ENCODE measurements around the gene PTGES2. TPM values are rescaled to one million over a fixed set of nuclear protein-coding genes. Genes with fewer than 3 reads are reported as not detected.

The PTGES2 gene
- total RNA-seq, 4 donors from 2014 or later, result 54.2 to 118 (median 83.0) TPM

GRCh38 chr9:128160603-128160987 lies 33.1 kb upstream of the PTGES2 start:
- 0% methylated on average over 11 of the region's 23 CpGs; no CpG with 5 or more reads in 1 of the 2 donors for WGBS, 2 donors
- Histone ChIP-seq H3K4me3 (peak overlapping the region; percentile 59 to 89 (median 68)), H3K9me3 (no peaks in the 10 kb centered on the region), H3K27me3 (no peaks in the 10 kb centered on the region), H3K27ac (peak overlapping the region; percentile 81 to 90 (median 88)), H3K4me1 (peaks cover 11 to 41% (median 15%) of the 10 kb centered on the region in 3 donors), H3K36me3 (peaks cover 5 to 37% (median 15%) of the 10 kb centered on the region in 3 donors)
- no peak for DNase-seq
- TF ChIP-seq, protein P1, sequence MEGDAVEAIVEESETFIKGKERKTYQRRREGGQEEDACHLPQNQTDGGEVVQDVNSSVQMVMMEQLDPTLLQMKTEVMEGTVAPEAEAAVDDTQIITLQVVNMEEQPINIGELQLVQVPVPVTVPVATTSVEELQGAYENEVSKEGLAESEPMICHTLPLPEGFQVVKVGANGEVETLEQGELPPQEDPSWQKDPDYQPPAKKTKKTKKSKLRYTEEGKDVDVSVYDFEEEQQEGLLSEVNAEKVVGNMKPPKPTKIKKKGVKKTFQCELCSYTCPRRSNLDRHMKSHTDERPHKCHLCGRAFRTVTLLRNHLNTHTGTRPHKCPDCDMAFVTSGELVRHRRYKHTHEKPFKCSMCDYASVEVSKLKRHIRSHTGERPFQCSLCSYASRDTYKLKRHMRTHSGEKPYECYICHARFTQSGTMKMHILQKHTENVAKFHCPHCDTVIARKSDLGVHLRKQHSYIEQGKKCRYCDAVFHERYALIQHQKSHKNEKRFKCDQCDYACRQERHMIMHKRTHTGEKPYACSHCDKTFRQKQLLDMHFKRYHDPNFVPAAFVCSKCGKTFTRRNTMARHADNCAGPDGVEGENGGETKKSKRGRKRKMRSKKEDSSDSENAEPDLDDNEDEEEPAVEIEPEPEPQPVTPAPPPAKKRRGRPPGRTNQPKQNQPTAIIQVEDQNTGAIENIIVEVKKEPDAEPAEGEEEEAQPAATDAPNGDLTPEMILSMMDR (IDR thresholded peaks at IDR 0.05), result no peak
- no peak for TF ChIP-seq POLR2A (IDR thresholded peaks at IDR 0.05)
- intact Hi-C loops (cut with DNase I), result no loop called here

DNA sequence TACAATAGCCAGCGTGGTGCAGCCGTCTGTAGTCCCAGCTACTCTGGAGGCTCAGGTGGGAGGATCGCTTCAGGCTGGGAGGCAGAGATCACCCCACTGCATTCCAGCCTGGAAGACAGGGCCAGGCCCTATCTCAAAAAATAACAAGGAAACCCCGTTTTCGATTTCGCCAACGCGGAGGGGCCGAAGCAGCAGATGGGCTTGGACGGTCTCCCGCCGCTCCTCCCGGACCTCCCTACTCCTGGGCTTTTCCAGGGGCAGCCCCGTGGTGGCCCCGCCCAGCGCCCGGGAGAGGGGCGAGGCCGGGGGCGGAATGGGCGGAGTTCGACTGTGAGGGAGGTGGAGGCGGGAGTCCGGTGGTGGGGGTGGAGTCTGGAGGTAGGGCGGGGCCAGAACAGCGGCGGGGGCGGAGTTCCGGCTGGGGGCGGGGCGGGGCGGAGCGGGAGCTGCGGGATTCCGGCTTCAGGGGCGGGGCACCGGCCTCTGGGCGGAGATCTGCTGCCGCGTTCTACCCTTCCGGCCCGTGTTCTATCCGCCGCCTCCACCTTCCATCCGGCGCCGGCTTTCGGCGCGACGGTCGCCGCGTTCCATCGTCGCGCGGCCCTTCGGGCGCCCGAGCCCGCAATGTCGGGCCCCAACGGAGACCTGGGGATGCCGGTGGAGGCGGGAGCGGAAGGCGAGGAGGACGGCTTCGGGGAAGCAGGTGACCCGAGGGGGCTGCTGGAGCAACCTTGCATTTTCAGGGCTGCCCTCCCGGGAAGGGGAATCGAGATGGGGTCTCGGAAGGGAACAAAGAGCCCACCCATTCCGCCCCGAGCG lies 32.5 kb upstream of the PTGES2 start, which contains the start of gene BBLN:
Gene BBLN, plus strand, starts transcription at position 482 of the 819 bp plus-strand sequence. Its CDS starts 143 bp downstream, at position 625.
- Histone ChIP-seq H3K36me3 (peaks cover 0 to 31% (median 15%) of the 10 kb centered on the region in 3 donors), H3K4me3 (peak within 1 kb of the TSS; percentile 59 to 89 (median 68)), H3K27me3 (no peaks in the 10 kb centered on the region), H3K4me1 (peaks cover 11 to 41% (median 15%) of the 10 kb centered on the region in 3 donors), H3K9me3 (no peaks in the 10 kb centered on the region), H3K27ac (peak within 1 kb of the TSS; percentile 81 to 90 (median 88))
- DNase-seq, result peak; percentile 75
- intact Hi-C loops (cut with DNase I), result no loop called here
- TF ChIP-seq POLR2A (IDR thresholded peaks at IDR 0.05), result peak in 3 of 4 donors; percentile 53 to 78 (median 66)
- TF ChIP-seq, protein P1 (IDR thresholded peaks at IDR 0.05), result no peak
- WGBS, 2 donors, result 0% methylated on average over 3 to 16 of the region's 77 CpGs

DNA sequence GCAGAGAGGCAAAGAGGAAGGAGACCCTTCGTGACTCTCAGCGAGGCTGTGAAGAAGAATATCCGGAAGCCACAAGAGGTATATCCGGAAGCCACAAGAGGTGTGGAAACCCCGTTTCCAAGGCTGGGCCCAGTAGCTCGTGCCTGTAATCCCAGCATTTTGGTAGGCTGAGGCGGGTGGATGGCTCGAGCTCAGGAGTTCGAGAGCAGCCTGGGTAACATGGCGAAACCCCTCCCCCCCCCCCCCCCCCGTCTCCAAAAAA lies 31.9 kb upstream of the PTGES2 start:
- H3K36me3 ChIP-seq, result peaks cover 0 to 25% (median 9%) of the 10 kb centered on the region in 3 donors
- H3K27ac ChIP-seq, result peak overlapping the region; percentile 81 to 90 (median 88)
- H3K9me3 ChIP-seq, result no peaks in the 10 kb centered on the region
- intact Hi-C loops (cut with DNase I), result no loop called here
- H3K27me3 ChIP-seq, result no peaks in the 10 kb centered on the region
- DNase-seq, result no peak
- TF ChIP-seq, protein P1 (IDR thresholded peaks at IDR 0.05), result no peak
- TF ChIP-seq POLR2A (IDR thresholded peaks at IDR 0.05), result no peak
- peaks cover 11 to 40% (median 15%) of the 10 kb centered on the region in 3 donors for H3K4me1 ChIP-seq
- 28 to 35% methylated on average over 6 to 10 of the region's 11 CpGs for WGBS, 2 donors
- H3K4me3 ChIP-seq, result peak overlapping the region; percentile 59 to 89 (median 68)

- Histone ChIP-seq H3K27me3 (no peaks in the 10 kb centered on the region), H3K27ac (no peak overlapping the region), H3K9me3 (no peaks in the 10 kb centered on the region), H3K4me1 (peaks cover 6 to 19% (median 15%) of the 10 kb centered on the region in 3 donors), H3K4me3 (no peak overlapping the region), H3K36me3 (no peaks in the 10 kb centered on the region)
- DNase-seq, result no peak
- intact Hi-C loops (cut with DNase I), result no loop called here
- TF ChIP-seq POLR2A (IDR thresholded peaks at IDR 0.05), result no peak
- 83 to 95% methylated on average over 3 to 4 of the region's 7 CpGs for WGBS, 2 donors
These were observed 28.4 kb upstream of the PTGES2 start for GRCh38 chr9:128155736-128156500.

DNA sequence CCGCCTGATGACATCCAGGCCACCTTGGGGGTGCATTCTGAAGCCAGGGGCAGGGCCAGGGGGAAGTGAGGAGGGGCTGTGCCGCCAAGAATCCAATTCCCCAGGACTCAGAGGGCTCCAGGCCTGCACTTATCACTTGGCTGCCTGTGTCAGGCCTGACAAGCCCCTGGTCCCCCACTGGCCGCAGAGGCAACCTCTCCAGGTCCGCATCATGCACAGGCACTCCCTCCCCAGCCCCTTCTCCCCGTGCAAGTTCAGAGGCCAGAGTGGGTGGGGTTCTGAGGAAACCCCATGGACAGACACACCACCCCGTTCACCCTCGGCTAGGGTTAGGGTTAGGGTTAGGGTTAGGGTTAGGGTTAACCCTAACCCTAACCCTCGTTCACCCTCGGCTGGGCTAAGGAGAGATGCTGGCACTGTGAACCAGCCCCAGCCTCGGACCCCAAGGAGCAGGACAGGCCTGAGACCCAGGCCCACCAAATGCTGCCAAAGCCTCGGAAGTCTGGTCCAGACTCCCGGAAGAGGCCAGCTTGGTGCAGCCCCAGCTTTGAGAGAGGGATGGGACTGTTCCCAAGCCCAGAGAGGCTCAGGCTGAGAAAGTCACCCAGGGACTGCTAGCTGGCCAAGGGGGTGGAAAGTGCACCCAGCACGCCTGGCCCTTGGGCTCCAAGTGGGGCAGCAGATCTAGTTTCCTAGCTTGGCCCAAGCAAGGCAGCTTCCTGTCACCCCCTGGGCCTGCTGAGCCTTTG lies 26.6 kb upstream of the PTGES2 start:
- H3K4me3 ChIP-seq, result no peak overlapping the region
- no peak for DNase-seq
- H3K4me1 ChIP-seq, result peaks cover 10 to 22% (median 14%) of the 10 kb centered on the region in 3 donors
- no peak overlapping the region for H3K27ac ChIP-seq
- intact Hi-C loops (cut with DNase I), result no loop called here
- no peaks in the 10 kb centered on the region for H3K36me3 ChIP-seq
- 80 to 84% methylated on average over 1 to 6 of the region's 13 CpGs for WGBS, 2 donors
- H3K9me3 ChIP-seq, result no peaks in the 10 kb centered on the region
- no peak for TF ChIP-seq POLR2A (IDR thresholded peaks at IDR 0.05)
- TF ChIP-seq, protein P1 (IDR thresholded peaks at IDR 0.05), result no peak
- no peaks in the 10 kb centered on the region for H3K27me3 ChIP-seq
